Smooth muscle cell (in vitro differentiated cells): ENCODE data around the gene MYH14. TPM values are rescaled to one million over a fixed set of nuclear protein-coding genes. Genes with fewer than 3 reads are reported as not detected.

Source experiments
- DNase-seq: peaks from one replicate; lab custom pipeline; 2025; ENCODE audit not compliant: unreplicated experiment; lab: John Stamatoyannopoulos, UW
- H2AFZ ChIP-seq: fragments of 200-600 bp; sonication (generic); 2 replicates; pipeline ENCODE4 v1.6.0; 2016; ENCODE audit warnings: antibody characterized with exemption, low read depth, mild to moderate bottlenecking
- H3F3A ChIP-seq: fragments of 200-600 bp; sonication (generic); 2 replicates; pipeline ENCODE4 v1.6.0; 2017; ENCODE audit warnings: antibody characterized with exemption, low read depth
- H3K27ac ChIP-seq: fragments of 200-600 bp; sonication (generic); 2 replicates; pipeline ENCODE4 v1.5.1; 2016; ENCODE audit warnings: low read depth, mild to moderate bottlenecking
- H3K27me3 ChIP-seq: fragments of 200-600 bp; sonication (generic); 2 replicates; pipeline ENCODE4 v1.6.1; 2016; ENCODE audit warnings: low read depth, mild to moderate bottlenecking
- H3K36me3 ChIP-seq: fragments of 200-600 bp; sonication (generic); 2 replicates; pipeline ENCODE4 v1.5.1; 2016; ENCODE audit warnings: low read depth
- H3K4me1 ChIP-seq: fragments of 200-600 bp; sonication (generic); 2 replicates; pipeline ENCODE4 v1.5.1; 2016; ENCODE audit warnings: low read depth
- H3K4me2 ChIP-seq: fragments of 200-600 bp; sonication (generic); 2 replicates; pipeline ENCODE4 v1.6.0; 2016; ENCODE audit warnings: mild to moderate bottlenecking
- H3K4me3 ChIP-seq: fragments of 200-600 bp; sonication (generic); 2 replicates; pipeline ENCODE4 v1.5.1; 2016; ENCODE audit warnings: mild to moderate bottlenecking
- H3K79me2 ChIP-seq: fragments of 200-600 bp; sonication (generic); 2 replicates; pipeline ENCODE4 v1.6.0; 2016; ENCODE audit warnings: low read depth, mild to moderate bottlenecking
- H3K9ac ChIP-seq: fragments of 200-600 bp; sonication (generic); 2 replicates; pipeline ENCODE4 v1.6.0; 2016; ENCODE audit warnings: low read depth
- H3K9me3 ChIP-seq: fragments of 200-600 bp; sonication (generic); replicated peaks from 2 replicates; pipeline ENCODE4 v1.5.1; 2016; ENCODE audit warnings: low read depth
- H4K20me1 ChIP-seq: fragments of 200-600 bp; sonication (generic); 2 replicates; pipeline ENCODE4 v1.6.0; 2016; ENCODE audit warnings: low read depth
- CTCF ChIP-seq: fragments of 200-600 bp; sonication (generic); IDR thresholded peaks from 2 replicates; pipeline ENCODE4 v1.5.1; 2017; ENCODE audit warnings: borderline replicate concordance, mild to moderate bottlenecking, antibody characterized with exemption; ENCODE audit not compliant: insufficient read depth, poor library complexity, severe bottlenecking
- WGBS: methylation state at CpG from one replicate; pipeline ENCODE4 v1.1.7; 2016; ENCODE audit warnings: low lambda C conversion rate; 5-methylcytosine and 5-hydroxymethylcytosine counted together
- polyA plus RNA-seq: library from polyadenylated mRNA; unstranded; fragments of >200 nt; fragmentation: Nextera tagmentation; extraction: Ambion mirVana; gene quantifications from 2 replicates; pipeline ENCODE4 v1.2.1, GENCODE V29; 2016
- total RNA-seq: library from RNA; depleted of rRNA; stranded (reverse); fragments of >200 nt; gene quantifications from 2 replicates; pipeline ENCODE4 v1.2.3, GENCODE V29; 2014

Gene MYH14
- total and polyA plus RNA-seq, 2 experiments from 2014 or later: 7.5 to 30.6 TPM

GRCh38 chr19:50171752-50172151 is 31.7 kb upstream of the MYH14 start:
- 86% methylated on average over 5 of the region's 5 CpGs for WGBS
- Histone ChIP-seq H3K4me3 (no peak overlapping the region), H3K36me3 (no peaks in the 10 kb centered on the region), H3K79me2 (no peaks in the 10 kb centered on the region), H3K4me1 (no peaks in the 10 kb centered on the region), H2AFZ (no peak overlapping the region), H3K4me2 (no peak overlapping the region), H4K20me1 (no peaks in the 10 kb centered on the region), H3K27me3 (no peaks in the 10 kb centered on the region), H3F3A (no peaks in the 10 kb centered on the region), H3K9me3 (no peaks in the 10 kb centered on the region), H3K9ac (no peak overlapping the region), H3K27ac (no peak overlapping the region)
- TF ChIP-seq CTCF: no peak
- no peak for DNase-seq

GRCh38 chr19:50172726-50173125 is 30.7 kb upstream of the MYH14 start:
- H3K9me3 ChIP-seq: no peaks in the 10 kb centered on the region
- no peak overlapping the region for H3K4me3 ChIP-seq
- no peak overlapping the region for H2AFZ ChIP-seq
- DNase-seq: no peak
- no peaks in the 10 kb centered on the region for H3K4me1 ChIP-seq
- no peaks in the 10 kb centered on the region for H3K79me2 ChIP-seq
- H3F3A ChIP-seq: no peaks in the 10 kb centered on the region
- no peaks in the 10 kb centered on the region for H3K36me3 ChIP-seq
- H4K20me1 ChIP-seq: no peaks in the 10 kb centered on the region
- TF ChIP-seq CTCF: no peak
- no peaks in the 10 kb centered on the region for H3K27me3 ChIP-seq
- no peak overlapping the region for H3K4me2 ChIP-seq
- H3K9ac ChIP-seq: no peak overlapping the region
- no peak overlapping the region for H3K27ac ChIP-seq

GRCh38 chr19:50173127-50173526 is 30.3 kb upstream of the MYH14 start:
- Histone ChIP-seq H4K20me1 (no peaks in the 10 kb centered on the region), H3F3A (no peaks in the 10 kb centered on the region), H3K4me3 (no peak overlapping the region), H3K36me3 (no peaks in the 10 kb centered on the region), H3K79me2 (no peaks in the 10 kb centered on the region), H3K27ac (no peak overlapping the region), H3K4me2 (no peak overlapping the region), H2AFZ (no peak overlapping the region), H3K27me3 (no peaks in the 10 kb centered on the region), H3K9me3 (no peaks in the 10 kb centered on the region), H3K4me1 (no peaks in the 10 kb centered on the region), H3K9ac (no peak overlapping the region)
- WGBS: 69% methylated on average over 8 of the region's 8 CpGs
- no peak for TF ChIP-seq CTCF
- no peak for DNase-seq

- WGBS: 66% methylated on average over 5 of the region's 5 CpGs
- H3K4me3 ChIP-seq: no peak overlapping the region
- no peak overlapping the region for H2AFZ ChIP-seq
- H3K79me2 ChIP-seq: no peaks in the 10 kb centered on the region
- no peak overlapping the region for H3K27ac ChIP-seq
- H3K27me3 ChIP-seq: no peaks in the 10 kb centered on the region
- H3K9ac ChIP-seq: no peak overlapping the region
- no peaks in the 10 kb centered on the region for H3K9me3 ChIP-seq
- no peaks in the 10 kb centered on the region for H4K20me1 ChIP-seq
- H3K4me1 ChIP-seq: no peaks in the 10 kb centered on the region
- H3F3A ChIP-seq: no peaks in the 10 kb centered on the region
- no peak for DNase-seq
- H3K4me2 ChIP-seq: no peak overlapping the region
- H3K36me3 ChIP-seq: no peaks in the 10 kb centered on the region
- TF ChIP-seq CTCF: no peak
Observed at GRCh38 chr19:50174100-50174793, 29.2 kb upstream of the MYH14 start.
